HepG2 (cell line): ENCODE data around the gene JSRP1. TPM values are rescaled to one million over a fixed set of nuclear protein-coding genes. Genes with fewer than 3 reads are reported as not detected.

Source experiments
- AGO1 ChIP-seq: fragments of 200-400 bp; formaldehyde crosslinking; IDR thresholded peaks from 2 replicates; pipeline ENCODE4 v1.6.1; 2017; ENCODE audit warnings: mild to moderate bottlenecking, low read depth, low read length, moderate library complexity; ENCODE audit not compliant: poor library complexity, severe bottlenecking
- CENPT ChIP-seq: sonication (generic); formaldehyde crosslinking; IDR thresholded peaks from 2 replicates; pipeline ENCODE4 v1.8.0; 2022; ENCODE audit warnings: low read depth, mild to moderate bottlenecking, moderate library complexity, missing genetic modification reagents
- CREBL2 ChIP-seq: sonication (generic); formaldehyde crosslinking; IDR thresholded peaks from 2 replicates; pipeline ENCODE4 v1.8.1; 2023; ENCODE audit warnings: missing genetic modification reagents, mild to moderate bottlenecking, borderline replicate concordance
- GTF2F1 ChIP-seq: fragments of 150-350 bp; IDR thresholded peaks from 2 replicates; pipeline ENCODE4 v1.6.1; 2014; ENCODE audit warnings: low read length
- IRX3 ChIP-seq: sonication (generic); formaldehyde crosslinking; IDR thresholded peaks from 2 replicates; pipeline ENCODE4 v1.8.1; 2023; ENCODE audit warnings: mild to moderate bottlenecking, low read depth, missing genetic modification reagents, borderline replicate concordance
- JDP2 ChIP-seq: sonication (generic); formaldehyde crosslinking; IDR thresholded peaks from 2 replicates; pipeline ENCODE4 v1.8.1; 2022; ENCODE audit warnings: missing genetic modification reagents, borderline replicate concordance
- KDM2A ChIP-seq: sonication (generic); formaldehyde crosslinking; IDR thresholded peaks from 2 replicates; pipeline ENCODE4 v1.4.0; 2020; ENCODE audit warnings: low read depth, missing genetic modification reagents, borderline replicate concordance
- NR2F1 ChIP-seq, 2 experiments: fragments of 450-650 bp in 1 of 2; formaldehyde crosslinking in 1 of 2; IDR thresholded peaks; 2 replicates each; pipeline versions ENCODE4 v1.5.0 to v1.6.1; 2016 to 2020; ENCODE audit warnings: mild to moderate bottlenecking in 1 of 2, missing compliant biosample characterization in 1 of 2, missing genetic modification reagents in 1 of 2, moderate library complexity in 1 of 2
- POLR2AphosphoS5 ChIP-seq: IDR thresholded peaks from 2 replicates; pipeline ENCODE4 v1.6.1; 2012; ENCODE audit warnings: low read depth, low read length
- SMARCC2 ChIP-seq: fragments of 450-650 bp; IDR thresholded peaks from 2 replicates; pipeline ENCODE4 v1.6.1; 2017; ENCODE audit warnings: antibody characterized with exemption, mild to moderate bottlenecking
- TEAD2 ChIP-seq: sonication (generic); formaldehyde crosslinking; IDR thresholded peaks from 2 replicates; pipeline ENCODE4 v1.9.0; 2021; ENCODE audit warnings: missing genetic modification reagents
- ZFP36L1 ChIP-seq: sonication (generic); formaldehyde crosslinking; IDR thresholded peaks from 2 replicates; pipeline ENCODE4 v1.8.0; 2022; ENCODE audit warnings: mild to moderate bottlenecking, missing genetic modification reagents, moderate library complexity
- ZMYM2 ChIP-seq: sonication (generic); formaldehyde crosslinking; IDR thresholded peaks from 2 replicates; pipeline ENCODE4 v1.8.0; 2022; ENCODE audit warnings: mild to moderate bottlenecking, missing genetic modification reagents
- ZNF138 ChIP-seq: sonication (generic); formaldehyde crosslinking; IDR thresholded peaks from 2 replicates; pipeline ENCODE4 v1.5.0; 2020; ENCODE audit warnings: mild to moderate bottlenecking, low read depth, missing genetic modification reagents
- polyA plus RNA-seq, 8 experiments: library from polyadenylated mRNA; depleted of rRNA in 3 of 8; stranded (reverse) in 7 of 8; unstranded in 1 of 8; fragments of >200 nt; fragmentation: Illumina TruSeq in 4 of 8; extraction: Trizol in 4 of 8; gene quantifications; 2 replicates each; pipeline versions ENCODE4 v1.2.1 to v1.2.3, GENCODE V29; 2011 to 2016; ENCODE audit warnings: low read depth in 4 of 8, missing spikeins in 1 of 8, mixed read lengths in 1 of 8; ENCODE audit not compliant: insufficient read depth in 1 of 8
- total RNA-seq, 5 experiments: library from RNA; depleted of rRNA; stranded (reverse); fragments of >200 nt; fragmentation: Illumina TruSeq; extraction: Trizol; gene quantifications; 2 replicates each; pipeline ENCODE4 v1.2.3, GENCODE V29; 2016; ENCODE audit warnings: low read depth in 1 of 5

Gene JSRP1
- total and polyA plus RNA-seq, 2 of the 13 experiments (the other 11 are each of a cell fraction or from before 2014, with no cell fraction given): 0.16 to 0.38 TPM

- peak; percentile 81 for TF ChIP-seq AGO1
- TF ChIP-seq GTF2F1: no peak
- TF ChIP-seq IRX3 (CRISPR knock-in tag): no peak
- TF ChIP-seq JDP2 (CRISPR knock-in tag): no peak
- TF ChIP-seq SMARCC2: no peak
- TF ChIP-seq TEAD2: no peak
- TF ChIP-seq ZFP36L1 (CRISPR knock-in tag): no peak
- TF ChIP-seq CENPT: no peak
- no peak for TF ChIP-seq ZMYM2
- no peak for TF ChIP-seq CREBL2 (CRISPR knock-in tag)
- no peak for TF ChIP-seq NR2F1 (CRISPR knock-in tag; IDR thresholded peaks at IDR 0.05)
- TF ChIP-seq KDM2A (CRISPR knock-in tag): no peak
- peak; percentile 40; the same call in 1 of the 2 replicates for TF ChIP-seq POLR2AphosphoS5
- no peak for TF ChIP-seq ZNF138
Observed at GRCh38 chr19:2232286-2233151, 23.7 kb downstream of the JSRP1 start (continued).
